ENCODE results near the gene FREM3. TPM values are rescaled to one million over a fixed set of nuclear protein-coding genes. Genes with fewer than 3 reads are reported as not detected.
A peak's percentile ranks its signal among the peaks of the same experiment; 100 is the strongest.

The FREM3 gene
- total and polyA plus RNA-seq, 2 donors from 2014 or later, result 0.06 TPM; not detected in 1

GRCh38 chr4:143558823-143559756 lies 141.4 kb downstream of the FREM3 start:
- H3K4me1 ChIP-seq (ENCODE audit: control insufficient read depth in 2 of 3, insufficient read depth in 2 of 3, low read depth in 1 of 3, low read length in 3 of 3), result peaks cover 0 to 4% (median 3%) of the 10 kb centered on the region in 3 donors
- H3K4me3 ChIP-seq (ENCODE audit: low read length in 3 of 3), result peak overlapping the region; percentile 81 to 94 (median 89)
- FAIRE-seq (peak; percentile 17), DNase-seq (peak; percentile 88 to 96 (median 92))
- peak overlapping the region; percentile 35 to 78 for H3K27ac ChIP-seq (ENCODE audit: low read depth in 2 of 2, low read length in 2 of 2)
- no peaks in the 10 kb centered on the region for H3K27me3 ChIP-seq (ENCODE audit: control insufficient read depth, insufficient read depth, low read length)
- H3K9ac ChIP-seq (ENCODE audit: low read length in 3 of 3), result peak overlapping the region; percentile 37 to 93 (median 64)
- intact Hi-C loops (cut with DNase I), result no loop called here
- H3K9me3 ChIP-seq (ENCODE audit: control insufficient read depth in 2 of 3, insufficient read depth in 1 of 3, low read length in 3 of 3), result no peaks in the 10 kb centered on the region
- TF ChIP-seq, protein P1, sequence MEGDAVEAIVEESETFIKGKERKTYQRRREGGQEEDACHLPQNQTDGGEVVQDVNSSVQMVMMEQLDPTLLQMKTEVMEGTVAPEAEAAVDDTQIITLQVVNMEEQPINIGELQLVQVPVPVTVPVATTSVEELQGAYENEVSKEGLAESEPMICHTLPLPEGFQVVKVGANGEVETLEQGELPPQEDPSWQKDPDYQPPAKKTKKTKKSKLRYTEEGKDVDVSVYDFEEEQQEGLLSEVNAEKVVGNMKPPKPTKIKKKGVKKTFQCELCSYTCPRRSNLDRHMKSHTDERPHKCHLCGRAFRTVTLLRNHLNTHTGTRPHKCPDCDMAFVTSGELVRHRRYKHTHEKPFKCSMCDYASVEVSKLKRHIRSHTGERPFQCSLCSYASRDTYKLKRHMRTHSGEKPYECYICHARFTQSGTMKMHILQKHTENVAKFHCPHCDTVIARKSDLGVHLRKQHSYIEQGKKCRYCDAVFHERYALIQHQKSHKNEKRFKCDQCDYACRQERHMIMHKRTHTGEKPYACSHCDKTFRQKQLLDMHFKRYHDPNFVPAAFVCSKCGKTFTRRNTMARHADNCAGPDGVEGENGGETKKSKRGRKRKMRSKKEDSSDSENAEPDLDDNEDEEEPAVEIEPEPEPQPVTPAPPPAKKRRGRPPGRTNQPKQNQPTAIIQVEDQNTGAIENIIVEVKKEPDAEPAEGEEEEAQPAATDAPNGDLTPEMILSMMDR (IDR thresholded peaks at IDR 0.05; ENCODE audit: borderline replicate concordance, extremely low read depth, insufficient read depth), result peak; percentile 80
- no peaks in the 10 kb centered on the region for H3K36me3 ChIP-seq (ENCODE audit: control insufficient read depth in 2 of 3, insufficient read depth in 3 of 3, low read length in 3 of 3)

GRCh38 chr4:143558286-143558685 lies 142.2 kb downstream of the FREM3 start:
- H3K27ac ChIP-seq (ENCODE audit: low read depth in 2 of 2, low read length in 2 of 2), result no peak overlapping the region
- no peak for FAIRE-seq

DNA sequence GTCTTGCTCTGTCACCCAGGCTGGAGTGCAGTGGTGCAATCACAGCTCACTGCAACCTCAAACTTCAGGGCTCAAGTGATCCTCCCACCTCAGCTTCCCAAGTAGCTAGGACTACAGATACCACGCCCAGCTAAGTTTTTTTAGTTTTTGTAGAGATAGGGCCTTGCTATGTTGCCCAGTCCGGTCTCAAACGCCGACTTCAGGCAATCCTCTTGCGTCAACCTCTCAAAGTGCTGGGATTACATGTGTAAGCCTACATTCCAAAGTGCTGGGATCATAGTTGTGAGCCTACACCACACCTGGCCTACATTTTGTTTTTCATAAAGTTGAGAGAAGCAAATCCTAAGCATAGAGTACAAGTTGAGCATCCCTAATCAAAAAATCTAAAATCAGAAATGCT lies 144.8 kb downstream of the FREM3 start:
- FAIRE-seq, result no peak
- Histone ChIP-seq H3K4me3 (ENCODE audit: low read length in 3 of 3) (no peak overlapping the region), H3K36me3 (ENCODE audit: control insufficient read depth in 2 of 3, insufficient read depth in 3 of 3, low read length in 3 of 3) (peaks cover 0 to 8% (median 0%) of the 10 kb centered on the region in 3 donors), H3K27ac (ENCODE audit: low read depth in 2 of 2, low read length in 2 of 2) (no peak overlapping the region), H3K9ac (ENCODE audit: low read length in 3 of 3) (no peak overlapping the region), H3K27me3 (ENCODE audit: control insufficient read depth, insufficient read depth, low read length) (no peaks in the 10 kb centered on the region), H3K4me1 (ENCODE audit: control insufficient read depth in 2 of 3, insufficient read depth in 2 of 3, low read depth in 1 of 3, low read length in 3 of 3) (peaks cover 0 to 4% (median 3%) of the 10 kb centered on the region in 3 donors), H3K9me3 (ENCODE audit: control insufficient read depth in 2 of 3, insufficient read depth in 1 of 3, low read length in 3 of 3) (no peaks in the 10 kb centered on the region)
- TF ChIP-seq, protein P1 (IDR thresholded peaks at IDR 0.05; ENCODE audit: borderline replicate concordance, extremely low read depth, insufficient read depth), result no peak
- DNase-seq, result no peak
- intact Hi-C loops (cut with DNase I), result no loop called here

More at GRCh38 chr4:143558286-143558685, 142.2 kb downstream of the FREM3 start:
- peaks cover 0 to 2% (median 0%) of the 10 kb centered on the region in 3 donors for H3K36me3 ChIP-seq (ENCODE audit: control insufficient read depth in 2 of 3, insufficient read depth in 3 of 3, low read length in 3 of 3)
- H3K9ac ChIP-seq (ENCODE audit: low read length in 3 of 3), result no peak overlapping the region
- TF ChIP-seq, protein P1 (IDR thresholded peaks at IDR 0.05; ENCODE audit: borderline replicate concordance, extremely low read depth, insufficient read depth), result no peak
- no peaks in the 10 kb centered on the region for H3K9me3 ChIP-seq (ENCODE audit: control insufficient read depth in 2 of 3, insufficient read depth in 1 of 3, low read length in 3 of 3)
- H3K27me3 ChIP-seq (ENCODE audit: control insufficient read depth, insufficient read depth, low read length), result no peaks in the 10 kb centered on the region
- no peak overlapping the region for H3K4me3 ChIP-seq (ENCODE audit: low read length in 3 of 3)
- peaks cover 0 to 4% (median 3%) of the 10 kb centered on the region in 3 donors for H3K4me1 ChIP-seq (ENCODE audit: control insufficient read depth in 2 of 3, insufficient read depth in 2 of 3, low read depth in 1 of 3, low read length in 3 of 3)
- DNase-seq, result no peak
- intact Hi-C loops (cut with DNase I), result no loop called here
